ENCODE measurements around the gene RAP1B.
A peak's percentile ranks its signal among the peaks of the same experiment; 100 is the strongest.

RAP1B gene

GRCh38 chr12:68617160-68617926 lies 6.6 kb downstream of the RAP1B start:
- Mint-ChIP-seq H3K27me3 (ENCODE audit: low read depth) (no peaks in the 10 kb centered on the region), H3K4me3 (no peak overlapping the region), H3K27ac (peak overlapping the region; percentile 1), H3K9me3 (no peaks in the 10 kb centered on the region), H3K36me3 (ENCODE audit: low read depth) (peaks cover 54% of the 10 kb centered on the region), H3K4me1 (ENCODE audit: low read depth) (peaks cover 59% of the 10 kb centered on the region)
- no peak for DNase-seq (ENCODE audit: low spot score)

DNA sequence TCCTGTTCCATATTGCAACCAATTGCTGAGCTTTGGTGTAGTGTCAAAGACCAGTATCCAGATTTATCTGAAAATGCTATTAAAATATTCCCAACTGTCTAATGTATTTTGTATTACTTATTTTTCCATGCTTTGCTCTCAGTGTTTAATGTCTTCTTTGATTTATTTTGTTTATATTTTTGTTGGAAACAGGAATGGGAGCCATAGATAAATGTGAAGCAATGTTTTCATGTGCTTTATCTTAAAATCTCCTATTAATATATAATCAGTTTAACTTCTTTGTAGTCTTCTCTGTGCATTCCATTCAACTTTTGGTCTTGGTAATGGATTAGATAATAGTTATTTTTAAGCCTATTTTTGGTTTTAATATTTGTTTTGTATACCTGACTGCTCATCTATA lies 8.8 kb downstream of the RAP1B start:
- Mint-ChIP-seq H3K27me3 (ENCODE audit: low read depth) (no peaks in the 10 kb centered on the region), H3K27ac (no peak overlapping the region), H3K4me1 (ENCODE audit: low read depth) (peaks cover 53% of the 10 kb centered on the region), H3K4me3 (no peak overlapping the region), H3K9me3 (no peaks in the 10 kb centered on the region), H3K36me3 (ENCODE audit: low read depth) (peaks cover 51% of the 10 kb centered on the region)
- DNase-seq (ENCODE audit: low spot score), result no peak

DNA sequence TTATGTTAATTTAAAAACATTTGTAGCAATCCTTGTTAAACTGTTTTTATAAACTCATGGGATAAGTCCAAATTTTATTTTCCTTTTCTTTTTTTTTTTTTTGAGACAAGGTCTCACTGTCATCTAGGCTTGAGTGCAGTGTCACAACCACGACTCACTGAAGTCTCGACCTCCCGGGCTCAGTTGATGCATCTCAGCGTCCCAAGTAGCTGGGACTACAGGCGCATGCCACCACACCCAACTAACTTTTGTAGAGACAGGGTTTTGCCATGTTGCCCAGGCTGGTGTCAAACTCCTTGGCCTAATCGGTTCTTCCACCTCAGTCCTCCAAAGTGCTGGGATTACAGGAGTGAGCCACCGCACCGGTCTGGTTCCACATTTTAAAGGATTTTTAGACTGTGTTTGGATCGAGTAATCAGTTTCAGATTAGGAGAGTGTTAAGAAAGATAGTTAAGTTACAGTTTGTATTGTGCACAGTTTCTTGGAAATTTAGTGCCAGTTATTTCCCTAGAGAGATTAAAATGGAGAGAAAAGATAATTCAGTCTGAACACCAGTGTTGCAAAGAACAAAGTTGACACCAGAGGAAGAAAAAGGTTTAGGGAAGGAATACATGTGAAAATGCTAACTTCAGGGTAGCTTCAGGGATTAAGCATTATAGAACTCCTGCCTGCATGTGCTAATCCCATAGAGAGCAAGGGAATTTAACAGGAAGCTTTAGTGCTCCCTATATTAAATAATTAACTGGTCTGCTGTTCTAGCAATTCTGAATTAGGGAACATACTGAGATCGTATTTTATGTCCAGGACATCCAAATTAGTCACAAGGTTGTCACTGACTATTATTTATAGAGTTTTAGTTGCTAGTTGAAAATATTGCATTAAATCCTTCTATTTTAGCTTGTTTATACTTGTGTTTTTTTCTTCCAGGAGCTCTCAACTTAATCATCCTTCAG lies 10.1 kb downstream of the RAP1B start:
- Mint-ChIP-seq H3K9me3 (peaks cover 5% of the 10 kb centered on the region), H3K4me3 (peak overlapping the region; percentile 1), H3K4me1 (ENCODE audit: low read depth) (peaks cover 46% of the 10 kb centered on the region), H3K27me3 (ENCODE audit: low read depth) (no peaks in the 10 kb centered on the region), H3K36me3 (ENCODE audit: low read depth) (peaks cover 51% of the 10 kb centered on the region), H3K27ac (peak overlapping the region; percentile 11)
- no peak for DNase-seq (ENCODE audit: low spot score)

DNA sequence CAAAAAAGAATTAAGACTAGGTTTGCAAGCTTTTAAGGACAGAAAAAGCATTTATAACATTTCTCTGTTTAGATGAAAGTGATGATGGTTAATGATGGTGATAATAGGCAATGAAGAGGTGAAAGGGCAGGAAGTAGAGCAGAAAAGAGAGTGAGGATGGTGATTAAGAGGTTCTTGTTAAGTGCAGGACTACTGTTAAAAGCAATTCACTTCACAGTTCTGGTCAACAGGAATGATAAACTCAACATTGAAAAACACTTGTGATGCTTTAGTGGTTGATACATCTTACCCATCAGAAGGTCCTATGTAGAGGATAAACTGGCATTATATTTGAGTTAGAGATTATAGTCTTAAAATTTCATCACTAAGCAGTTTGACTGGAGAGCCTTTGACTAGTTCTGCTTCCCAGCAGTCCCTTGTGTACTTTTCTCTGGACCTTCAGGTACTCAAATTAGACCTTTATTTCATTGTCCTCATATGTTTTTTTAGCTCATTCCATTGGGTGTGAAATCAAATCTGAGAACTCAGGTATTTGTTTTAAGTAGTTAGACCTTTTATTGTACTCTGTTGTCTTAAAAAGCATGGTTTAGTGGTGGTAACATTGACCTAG lies 10.9 kb downstream of the RAP1B start:
- Mint-ChIP-seq H3K36me3 (ENCODE audit: low read depth) (peaks cover 58% of the 10 kb centered on the region), H3K4me3 (no peak overlapping the region), H3K4me1 (ENCODE audit: low read depth) (peaks cover 46% of the 10 kb centered on the region)

DNA sequence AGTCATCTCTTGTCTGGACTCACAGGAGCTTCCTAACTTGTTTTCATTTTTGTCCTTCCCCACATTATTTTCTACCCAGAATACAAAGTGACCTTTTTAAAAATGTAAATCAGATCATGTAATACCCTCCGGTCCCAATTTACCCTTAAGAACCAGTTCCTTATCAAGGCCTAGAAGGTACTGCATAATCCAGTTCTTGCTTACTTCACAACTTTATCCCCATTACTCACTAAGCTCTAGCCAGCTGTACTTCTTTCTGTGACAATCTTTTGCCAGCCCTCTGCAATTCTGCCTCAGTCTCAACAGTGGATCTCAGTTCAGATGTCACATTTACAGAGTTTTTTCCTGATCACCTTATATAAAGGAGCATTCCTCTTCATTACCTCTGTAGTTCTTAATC lies 11.6 kb downstream of the RAP1B start:
- peak overlapping the region; percentile 27 for H3K27ac Mint-ChIP-seq
- peaks cover 65% of the 10 kb centered on the region for H3K36me3 Mint-ChIP-seq (ENCODE audit: low read depth)

More for the DNA sequence above, 10.9 kb downstream of the RAP1B start:
- DNase-seq (ENCODE audit: low spot score), result no peak
- H3K27ac Mint-ChIP-seq, result no peak overlapping the region
- H3K9me3 Mint-ChIP-seq, result peaks cover 9% of the 10 kb centered on the region
- H3K27me3 Mint-ChIP-seq (ENCODE audit: low read depth), result no peaks in the 10 kb centered on the region

GRCh38 chr12:68623059-68623458 lies 12.4 kb downstream of the RAP1B start:
- Mint-ChIP-seq H3K36me3 (ENCODE audit: low read depth) (peaks cover 73% of the 10 kb centered on the region), H3K4me3 (no peak overlapping the region)

More for the DNA sequence above, 11.6 kb downstream of the RAP1B start:
- H3K4me3 Mint-ChIP-seq, result no peak overlapping the region
- peaks cover 45% of the 10 kb centered on the region for H3K4me1 Mint-ChIP-seq (ENCODE audit: low read depth)
- no peak for DNase-seq (ENCODE audit: low spot score)
- H3K9me3 Mint-ChIP-seq, result peaks cover 16% of the 10 kb centered on the region
- H3K27me3 Mint-ChIP-seq (ENCODE audit: low read depth), result no peaks in the 10 kb centered on the region

DNA sequence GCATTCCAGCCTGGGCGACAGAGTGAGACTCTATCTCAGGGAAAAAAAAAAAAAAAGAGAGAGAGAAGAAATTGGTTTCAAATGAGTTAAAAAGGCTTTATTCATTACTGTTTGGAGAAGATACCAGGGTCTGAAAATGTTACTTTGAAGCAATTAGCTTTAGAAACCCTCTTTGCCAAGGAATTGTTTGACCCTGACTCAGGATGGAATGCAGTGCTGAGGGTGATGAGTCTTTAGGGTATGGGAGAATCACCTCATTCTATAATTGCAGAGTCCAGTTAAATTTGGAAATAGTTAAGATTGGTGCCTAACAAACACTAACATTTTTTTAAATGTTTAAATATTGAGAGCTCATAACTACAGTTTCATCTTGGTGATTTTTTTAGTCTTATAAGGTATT lies 13.3 kb downstream of the RAP1B start:
- H3K9me3 Mint-ChIP-seq, result peaks cover 26% of the 10 kb centered on the region
- H3K36me3 Mint-ChIP-seq (ENCODE audit: low read depth), result peaks cover 76% of the 10 kb centered on the region
- H3K27ac Mint-ChIP-seq, result no peak overlapping the region
- H3K4me3 Mint-ChIP-seq, result no peak overlapping the region
- no peaks in the 10 kb centered on the region for H3K27me3 Mint-ChIP-seq (ENCODE audit: low read depth)
- H3K4me1 Mint-ChIP-seq (ENCODE audit: low read depth), result peaks cover 44% of the 10 kb centered on the region
- DNase-seq (ENCODE audit: low spot score), result no peak

More at GRCh38 chr12:68623059-68623458, 12.4 kb downstream of the RAP1B start:
- H3K9me3 Mint-ChIP-seq, result peaks cover 24% of the 10 kb centered on the region
- no peak for DNase-seq (ENCODE audit: low spot score)
- no peaks in the 10 kb centered on the region for H3K27me3 Mint-ChIP-seq (ENCODE audit: low read depth)
- no peak overlapping the region for H3K27ac Mint-ChIP-seq
- H3K4me1 Mint-ChIP-seq (ENCODE audit: low read depth), result peaks cover 44% of the 10 kb centered on the region

DNA sequence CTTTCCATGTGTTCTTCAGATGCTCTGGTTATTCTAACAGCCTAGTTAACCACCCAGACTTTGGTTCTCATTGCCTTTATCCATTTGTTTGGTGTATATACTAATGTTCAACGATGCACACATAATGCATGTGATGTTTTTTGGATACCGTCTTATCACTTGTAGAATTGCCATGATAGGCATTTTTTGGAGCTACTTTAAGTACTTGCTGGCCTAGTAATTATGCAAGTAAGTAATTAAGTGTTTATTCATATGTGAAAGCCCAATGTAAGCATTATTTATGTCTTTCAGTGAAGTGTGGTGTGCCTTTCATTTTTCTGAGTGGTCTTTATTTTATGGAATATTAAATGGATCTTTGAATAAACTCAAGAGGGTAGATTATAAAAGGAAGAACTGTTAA lies 14.2 kb downstream of the RAP1B start:
- Mint-ChIP-seq H3K36me3 (ENCODE audit: low read depth) (peaks cover 73% of the 10 kb centered on the region), H3K9me3 (peaks cover 26% of the 10 kb centered on the region), H3K27me3 (ENCODE audit: low read depth) (no peaks in the 10 kb centered on the region), H3K4me3 (no peak overlapping the region), H3K27ac (no peak overlapping the region), H3K4me1 (ENCODE audit: low read depth) (peaks cover 45% of the 10 kb centered on the region)
- DNase-seq (ENCODE audit: low spot score), result no peak

GRCh38 chr12:68627673-68628319 lies 17.1 kb downstream of the RAP1B start:
- DNase-seq (ENCODE audit: low spot score), result no peak
- Mint-ChIP-seq H3K4me3 (no peak overlapping the region), H3K27me3 (ENCODE audit: low read depth) (no peaks in the 10 kb centered on the region), H3K4me1 (ENCODE audit: low read depth) (peaks cover 39% of the 10 kb centered on the region), H3K27ac (peak overlapping the region; percentile 22), H3K9me3 (peaks cover 26% of the 10 kb centered on the region), H3K36me3 (ENCODE audit: low read depth) (peaks cover 66% of the 10 kb centered on the region)

- Mint-ChIP-seq H3K36me3 (ENCODE audit: low read depth) (peaks cover 59% of the 10 kb centered on the region), H3K27ac (no peak overlapping the region), H3K4me3 (no peak overlapping the region), H3K9me3 (peaks cover 26% of the 10 kb centered on the region), H3K27me3 (ENCODE audit: low read depth) (no peaks in the 10 kb centered on the region), H3K4me1 (ENCODE audit: low read depth) (peaks cover 35% of the 10 kb centered on the region)
- DNase-seq (ENCODE audit: low spot score), result no peak
Measured at GRCh38 chr12:68628698-68629097, 18.0 kb downstream of the RAP1B start.

DNA sequence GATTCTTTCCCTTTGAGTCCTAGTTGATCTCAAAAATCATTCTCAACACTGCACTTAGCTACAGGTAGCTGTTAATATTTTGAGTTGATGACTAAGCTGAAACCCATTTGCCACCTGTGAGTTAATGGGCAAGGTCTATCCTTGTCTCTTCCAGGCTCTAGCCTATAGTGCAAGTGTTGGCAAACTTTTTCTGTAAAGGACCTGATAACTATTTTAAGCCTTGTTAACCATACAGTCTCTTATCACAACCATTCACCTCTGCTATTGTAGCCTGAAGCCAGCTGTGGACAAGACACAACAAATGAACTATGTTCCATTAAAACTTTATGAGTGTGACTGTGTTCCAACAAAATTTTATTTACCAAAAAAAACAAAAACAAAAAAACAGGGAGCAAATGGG lies 19.4 kb downstream of the RAP1B start:
- H3K4me3 Mint-ChIP-seq, result no peak overlapping the region
- no peak overlapping the region for H3K27ac Mint-ChIP-seq
- no peak for DNase-seq (ENCODE audit: low spot score)
- H3K9me3 Mint-ChIP-seq, result peaks cover 23% of the 10 kb centered on the region
- no peaks in the 10 kb centered on the region for H3K27me3 Mint-ChIP-seq (ENCODE audit: low read depth)
- peaks cover 53% of the 10 kb centered on the region for H3K36me3 Mint-ChIP-seq (ENCODE audit: low read depth)
- peaks cover 40% of the 10 kb centered on the region for H3K4me1 Mint-ChIP-seq (ENCODE audit: low read depth)

- H3K36me3 Mint-ChIP-seq (ENCODE audit: low read depth), result peaks cover 48% of the 10 kb centered on the region
- H3K4me3 Mint-ChIP-seq, result no peak overlapping the region
Measured at GRCh38 chr12:68630598-68630997, 19.9 kb downstream of the RAP1B start.

GRCh38 chr12:68631227-68631626 lies 20.5 kb downstream of the RAP1B start:
- no peaks in the 10 kb centered on the region for H3K27me3 Mint-ChIP-seq (ENCODE audit: low read depth)
- peaks cover 40% of the 10 kb centered on the region for H3K4me1 Mint-ChIP-seq (ENCODE audit: low read depth)
- no peak for DNase-seq (ENCODE audit: low spot score)
- H3K27ac Mint-ChIP-seq, result no peak overlapping the region
- H3K36me3 Mint-ChIP-seq (ENCODE audit: low read depth), result peaks cover 43% of the 10 kb centered on the region
- no peak overlapping the region for H3K4me3 Mint-ChIP-seq
- H3K9me3 Mint-ChIP-seq, result peaks cover 21% of the 10 kb centered on the region

More at GRCh38 chr12:68630598-68630997, 19.9 kb downstream of the RAP1B start:
- no peak overlapping the region for H3K27ac Mint-ChIP-seq
- no peak for DNase-seq (ENCODE audit: low spot score)
- H3K27me3 Mint-ChIP-seq (ENCODE audit: low read depth), result no peaks in the 10 kb centered on the region
- peaks cover 40% of the 10 kb centered on the region for H3K4me1 Mint-ChIP-seq (ENCODE audit: low read depth)
- H3K9me3 Mint-ChIP-seq, result peaks cover 21% of the 10 kb centered on the region
